Fibroblast of skin of left biceps (primary cell): ENCODE measurements around the gene OTOL1.

ENCODE experiments used
- DNase-seq, 2 experiments: peaks; one replicate each; pipeline ENCODE4 v3.0.0-alpha.2; 2013; ENCODE audit warnings: low read depth in 2 of 2

The OTOL1 gene

GRCh38 chr3:161540594-161540993 lies 44.0 kb downstream of the OTOL1 start:
- DNase-seq: no peak

- DNase-seq: no peak
These were observed 49.2 kb downstream of the OTOL1 start for GRCh38 chr3:161545824-161546223.

- no peak for DNase-seq
These were observed 51.7 kb downstream of the OTOL1 start for GRCh38 chr3:161548301-161548700.

GRCh38 chr3:161549261-161549660 lies 52.7 kb downstream of the OTOL1 start:
- DNase-seq: no peak

GRCh38 chr3:161550491-161551195 lies 54.0 kb downstream of the OTOL1 start:
- no peak for DNase-seq

- no peak for DNase-seq
These were observed 55.1 kb downstream of the OTOL1 start for GRCh38 chr3:161551697-161552096.

- no peak for DNase-seq
These were observed 56.5 kb downstream of the OTOL1 start for GRCh38 chr3:161552984-161553560.
